Endothelial cell of umbilical vein (primary cell): Measurements from ENCODE around the gene POMGNT2. TPM values are rescaled to one million over a fixed set of nuclear protein-coding genes. Genes with fewer than 3 reads are reported as not detected.

Experiments used
- BruUV-seq: library from RNA; stranded (reverse); fragments of 400-500 nt; replicated peaks from 2 replicates; lab custom pipeline; 2021; lab: Mats Ljungman, UMichigan
- CTCF ChIA-PET: fragments of 300-600, 350-600 bp; sonication (Branson Sonifier 250); formaldehyde crosslinking; loops from one replicate; lab custom pipeline; 2021; ENCODE audit warnings: antibody characterized with exemption, inconsistent platforms; lab: Charles Lee
- POLR2A ChIA-PET: fragments of 300-600, 350-600 bp; sonication (Branson Sonifier 250); formaldehyde crosslinking; loops from one replicate; lab custom pipeline; 2021; ENCODE audit warnings: antibody characterized with exemption, inconsistent platforms; lab: Charles Lee
- DNase-seq: peaks from one replicate; pipeline ENCODE4 v3.0.0-alpha.2; 2011; ENCODE audit warnings: low read depth, low spot score
- FAIRE-seq: peaks from 2 replicates; lab custom pipeline; 2011; peaks lifted over from hg19 to GRCh38; lab: Jason Lieb, UNC
- H2AFZ ChIP-seq: 2 replicates; pipeline ENCODE4 v1.6.0; 2012; ENCODE audit warnings: low read depth, low read length, control low read depth, inconsistent platforms
- H3K27ac ChIP-seq: 2 replicates; pipeline ENCODE4 v1.5.1; 2011; ENCODE audit warnings: low read depth, mild to moderate bottlenecking, control low read depth, low read length, moderate library complexity; ENCODE audit not compliant: insufficient read depth
- H3K27me3 ChIP-seq, 2 experiments: 2 replicates each; pipeline versions ENCODE4 v1.6.0 to v1.6.1; 2011; ENCODE audit warnings: low read length in 2 of 2, mixed read lengths in 1 of 2; ENCODE audit not compliant: control insufficient read depth in 2 of 2, insufficient read depth in 2 of 2
- H3K36me3 ChIP-seq, 2 experiments: 2 replicates in 1 of 2; 3 replicates in 1 of 2; pipeline ENCODE4 v1.5.1; 2011; ENCODE audit warnings: low read length in 2 of 2, mild to moderate bottlenecking in 1 of 2, moderate library complexity in 1 of 2; ENCODE audit not compliant: control insufficient read depth in 2 of 2, insufficient read depth in 2 of 2; ENCODE audit errors: extremely low read depth in 1 of 2
- H3K4me1 ChIP-seq: 3 replicates; pipeline ENCODE4 v1.5.1; 2011; ENCODE audit warnings: mild to moderate bottlenecking, low read length; ENCODE audit not compliant: control insufficient read depth, insufficient read depth; ENCODE audit errors: extremely low read depth
- H3K4me2 ChIP-seq: 2 replicates; pipeline ENCODE4 v1.6.1; 2011; ENCODE audit warnings: low read length, control low read depth, mixed read lengths; ENCODE audit not compliant: insufficient read depth
- H3K4me3 ChIP-seq, 3 experiments: fragments of 200-600 bp in 1 of 3; sonication (generic), shearing (Covaris generic) in 1 of 3; replicated peaks in 1 of 3; 2 replicates each; pipeline ENCODE4 v1.5.1; 2011 to 2016; ENCODE audit warnings: control low read depth in 3 of 3, low read length in 3 of 3, mild to moderate bottlenecking in 2 of 3, inconsistent platforms in 1 of 3, low read depth in 1 of 3, moderate library complexity in 1 of 3; ENCODE audit not compliant: insufficient read depth in 1 of 3
- H3K79me2 ChIP-seq: 2 replicates; pipeline ENCODE4 v1.6.0; 2012; ENCODE audit warnings: low read length, inconsistent platforms; ENCODE audit not compliant: control insufficient read depth, insufficient read depth
- H3K9ac ChIP-seq: replicated peaks from 2 replicates; pipeline ENCODE3; 2011; ENCODE audit warnings: low read length, control low read depth; ENCODE audit not compliant: insufficient read depth; ENCODE audit errors: extremely low read depth
- H3K9me1 ChIP-seq: replicated peaks from 3 replicates; pipeline ENCODE4 v1.6.0; 2011; ENCODE audit warnings: mild to moderate bottlenecking, low read length; ENCODE audit not compliant: control insufficient read depth, insufficient read depth; ENCODE audit errors: extremely low read depth
- H3K9me3 ChIP-seq: replicated peaks from 2 replicates; pipeline ENCODE4 v1.5.1; 2012; ENCODE audit warnings: low read length, inconsistent platforms; ENCODE audit not compliant: control insufficient read depth, insufficient read depth
- H4K20me1 ChIP-seq: replicated peaks from 2 replicates; pipeline ENCODE3; 2011; ENCODE audit warnings: mild to moderate bottlenecking, low read length; ENCODE audit not compliant: control insufficient read depth, insufficient read depth; ENCODE audit errors: extremely low read depth
- CTCF ChIP-seq, 2 donors: IDR thresholded peaks; 1 replicate in 1 of 2; 2 replicates in 1 of 2; pipeline ENCODE4 v1.5.1; 2011; ENCODE audit warnings: low read length in 2 of 2, mild to moderate bottlenecking in 2 of 2, moderate library complexity in 2 of 2, control low read depth in 1 of 2, inconsistent platforms in 1 of 2, low read depth in 1 of 2; ENCODE audit not compliant: insufficient read depth in 1 of 2; ENCODE audit errors: extremely low read depth in 1 of 2
- EZH2 ChIP-seq: IDR thresholded peaks from 2 replicates; pipeline ENCODE4 v1.6.1; 2012; ENCODE audit warnings: borderline replicate concordance, low read depth, mild to moderate bottlenecking, moderate library complexity, low read length, inconsistent platforms; ENCODE audit not compliant: severe bottlenecking
- GATA2 ChIP-seq: IDR thresholded peaks from 2 replicates; pipeline ENCODE4 v1.7.0; 2011; ENCODE audit warnings: low read depth, mild to moderate bottlenecking, moderate library complexity, mixed read lengths, low read length; ENCODE audit not compliant: insufficient read length, insufficient read depth
- MYC ChIP-seq: IDR thresholded peaks from one replicate; pipeline ENCODE4 v1.6.1; 2011; ENCODE audit warnings: mild to moderate bottlenecking, low read depth, low read length
- POLR2A ChIP-seq: IDR thresholded peaks from 2 replicates; pipeline ENCODE4 v1.6.1; 2012; ENCODE audit warnings: low read depth, mild to moderate bottlenecking, control low read depth, low read length
- dilution Hi-C: fragments of 300-500 bp; cut with MboI; formaldehyde crosslinking; loops from one replicate; pipeline ENCODE4 v1.15.0; 2019; ENCODE audit warnings: low sequenced_read_pairs; ENCODE audit not compliant: extremely low pct_ligation_motif_present
- intact Hi-C: fragments of 100-400 bp; cut with micrococcal nuclease; formaldehyde crosslinking; loops from one replicate; pipeline ENCODE4 v1.10.0; 2022
- polyA plus RNA-seq, 4 experiments: library from polyadenylated mRNA; depleted of rRNA in 3 of 4; stranded (reverse) in 3 of 4; unstranded in 1 of 4; fragments of >200 nt; gene quantifications; 2 replicates each; pipeline versions ENCODE4 v1.2.1 to v1.2.3, GENCODE V29; 2011 to 2012; ENCODE audit warnings: missing spikeins in 1 of 4
- total RNA-seq: library from RNA; stranded (reverse); gene quantifications from 2 replicates; pipeline ENCODE4 v1.2.3, GENCODE V29; 2021

Gene POMGNT2
- total and polyA plus RNA-seq, 2 donors (not counting 3 experiments of a cell fraction or from before 2014, with no cell fraction given), result 6.4 to 16.3 TPM

- dilution Hi-C loops, result no loop called here
- DNase-seq, result no peak
- H3K27ac ChIP-seq, result no peak overlapping the region
These were observed 72.9 kb downstream of the POMGNT2 start for GRCh38 chr3:43032646-43033628.

More at GRCh38 chr3:43032646-43033628, 72.9 kb downstream of the POMGNT2 start:
- no peak overlapping the region for H3K4me2 ChIP-seq
- ChIA-PET CTCF (interaction anchor here (1.0 kb wide), 1 partner anchor 71 kb away, joined by 3 read pairs; no protein-coding TSS in a partner anchor), POLR2A (no interaction called here)
- no peaks in the 10 kb centered on the region for H3K9me1 ChIP-seq
- TF ChIP-seq GATA2, result no peak
- TF ChIP-seq POLR2A, result no peak
- TF ChIP-seq CTCF (IDR thresholded peaks at IDR 0.05; ENCODE audit: extremely low read depth in 1 of 2, insufficient read depth in 1 of 2, low read depth in 1 of 2, low read length in 2 of 2), result no peak
- no peak for TF ChIP-seq EZH2
- TF ChIP-seq MYC, result no peak
- H3K27me3 ChIP-seq, result no peaks in the 10 kb centered on the region
- FAIRE-seq, result no peak
- H3K79me2 ChIP-seq, result no peaks in the 10 kb centered on the region
- no peaks in the 10 kb centered on the region for H3K36me3 ChIP-seq
- intact Hi-C loops, result no loop called here
- H3K4me3 ChIP-seq, result no peak overlapping the region
- no peak overlapping the region for H3K9ac ChIP-seq
- H3K4me1 ChIP-seq, result no peaks in the 10 kb centered on the region
- no peaks in the 10 kb centered on the region for H3K9me3 ChIP-seq
- no peak overlapping the region for H2AFZ ChIP-seq
- BruUV-seq, result no TSS peak
- H4K20me1 ChIP-seq, result no peaks in the 10 kb centered on the region
